ENCODE results near the gene GLT1D1. TPM values are rescaled to one million over a fixed set of nuclear protein-coding genes. Genes with fewer than 3 reads are reported as not detected.

Gene GLT1D1
- total RNA-seq, 4 donors from 2014 or later, result 1.0 to 4.9 (median 3.0) TPM

- Histone ChIP-seq H3K4me3 (no peak overlapping the region), H3K36me3 (no peaks in the 10 kb centered on the region), H3K27me3 (peaks cover 0 to 2% (median under 1%) of the 10 kb centered on the region in 3 donors), H3K4me1 (no peaks in the 10 kb centered on the region), H3K27ac (no peak overlapping the region), H3K9me3 (no peaks in the 10 kb centered on the region)
- no peak for TF ChIP-seq CTCF (IDR thresholded peaks at IDR 0.05 in 4 of 5, conservative IDR thresholded peaks at IDR 0.05 in 1 of 5)
- ATAC-seq (no peak), DNase-seq (no peak)
- intact Hi-C loops (cut with DNase I; ENCODE audit: low total_unique reads) (no loop called here), in situ Hi-C loops (cut with MboI; ENCODE audit: low sequenced_read_pairs in 4 of 4) (no loop called here)
These were observed 6.0 kb downstream of the GLT1D1 start for GRCh38 chr12:128859311-128859710.

- no peaks in the 10 kb centered on the region for H3K36me3 ChIP-seq
These were observed 8.1 kb downstream of the GLT1D1 start for GRCh38 chr12:128861226-128862016.

GRCh38 chr12:128863957-128864356 lies 10.7 kb downstream of the GLT1D1 start:
- Histone ChIP-seq H3K4me3 (no peak overlapping the region), H3K27me3 (no peaks in the 10 kb centered on the region), H3K9me3 (no peaks in the 10 kb centered on the region), H3K27ac (no peak overlapping the region), H3K4me1 (no peaks in the 10 kb centered on the region), H3K36me3 (no peaks in the 10 kb centered on the region)
- no peak for ATAC-seq
- DNase-seq, result no peak
- TF ChIP-seq CTCF (IDR thresholded peaks at IDR 0.05 in 4 of 5, conservative IDR thresholded peaks at IDR 0.05 in 1 of 5), result no peak
- TF ChIP-seq POLR2A (IDR thresholded peaks at IDR 0.05), result no peak
- in situ Hi-C loops (cut with MboI; ENCODE audit: low sequenced_read_pairs in 4 of 4) (no loop called here), intact Hi-C loops (cut with DNase I; ENCODE audit: low total_unique reads) (no loop called here)

More at GRCh38 chr12:128861226-128862016, 8.1 kb downstream of the GLT1D1 start:
- no peaks in the 10 kb centered on the region for H3K9me3 ChIP-seq
- no peak for ATAC-seq
- TF ChIP-seq CTCF (IDR thresholded peaks at IDR 0.05 in 4 of 5, conservative IDR thresholded peaks at IDR 0.05 in 1 of 5) (no peak), POLR2A (IDR thresholded peaks at IDR 0.05) (no peak)
- intact Hi-C loops (cut with DNase I; ENCODE audit: low total_unique reads), result no loop called here
- no peak for DNase-seq
- H3K27me3 ChIP-seq, result no peaks in the 10 kb centered on the region
- H3K4me3 ChIP-seq, result no peak overlapping the region
- in situ Hi-C loops (cut with MboI; ENCODE audit: low sequenced_read_pairs in 4 of 4), result no loop called here
- H3K4me1 ChIP-seq, result no peaks in the 10 kb centered on the region
- no peak overlapping the region for H3K27ac ChIP-seq

GRCh38 chr12:128864516-128865186 lies 11.4 kb downstream of the GLT1D1 start:
- Histone ChIP-seq H3K4me1 (no peaks in the 10 kb centered on the region), H3K27me3 (no peaks in the 10 kb centered on the region), H3K4me3 (no peak overlapping the region), H3K36me3 (no peaks in the 10 kb centered on the region), H3K27ac (no peak overlapping the region), H3K9me3 (no peaks in the 10 kb centered on the region)
- intact Hi-C loops (cut with DNase I; ENCODE audit: low total_unique reads), result no loop called here
- ATAC-seq (no peak), DNase-seq (no peak)
- in situ Hi-C loops (cut with MboI; ENCODE audit: low sequenced_read_pairs in 4 of 4), result no loop called here
- no peak for TF ChIP-seq CTCF (IDR thresholded peaks at IDR 0.05 in 4 of 5, conservative IDR thresholded peaks at IDR 0.05 in 1 of 5)
- no peak for TF ChIP-seq POLR2A (IDR thresholded peaks at IDR 0.05)

All from gastrocnemius medialis (tissue), 4 donors.